COR-L47 (cell line): ENCODE data around the gene BCL2L11.
A peak's percentile ranks its signal among the peaks of the same experiment; 100 is the strongest.
"Not testable (repeated sequence)": the region's sequence is repeated elsewhere in the genome, so short reads cannot be mapped to it uniquely, and the experiment has no call there.

Experiments
- DNase-seq: peaks from one replicate; lab custom pipeline; 2025; lab: John Stamatoyannopoulos, UW

Gene BCL2L11, protein sequence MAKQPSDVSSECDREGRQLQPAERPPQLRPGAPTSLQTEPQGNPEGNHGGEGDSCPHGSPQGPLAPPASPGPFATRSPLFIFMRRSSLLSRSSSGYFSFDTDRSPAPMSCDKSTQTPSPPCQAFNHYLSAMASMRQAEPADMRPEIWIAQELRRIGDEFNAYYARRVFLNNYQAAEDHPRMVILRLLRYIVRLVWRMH

DNA sequence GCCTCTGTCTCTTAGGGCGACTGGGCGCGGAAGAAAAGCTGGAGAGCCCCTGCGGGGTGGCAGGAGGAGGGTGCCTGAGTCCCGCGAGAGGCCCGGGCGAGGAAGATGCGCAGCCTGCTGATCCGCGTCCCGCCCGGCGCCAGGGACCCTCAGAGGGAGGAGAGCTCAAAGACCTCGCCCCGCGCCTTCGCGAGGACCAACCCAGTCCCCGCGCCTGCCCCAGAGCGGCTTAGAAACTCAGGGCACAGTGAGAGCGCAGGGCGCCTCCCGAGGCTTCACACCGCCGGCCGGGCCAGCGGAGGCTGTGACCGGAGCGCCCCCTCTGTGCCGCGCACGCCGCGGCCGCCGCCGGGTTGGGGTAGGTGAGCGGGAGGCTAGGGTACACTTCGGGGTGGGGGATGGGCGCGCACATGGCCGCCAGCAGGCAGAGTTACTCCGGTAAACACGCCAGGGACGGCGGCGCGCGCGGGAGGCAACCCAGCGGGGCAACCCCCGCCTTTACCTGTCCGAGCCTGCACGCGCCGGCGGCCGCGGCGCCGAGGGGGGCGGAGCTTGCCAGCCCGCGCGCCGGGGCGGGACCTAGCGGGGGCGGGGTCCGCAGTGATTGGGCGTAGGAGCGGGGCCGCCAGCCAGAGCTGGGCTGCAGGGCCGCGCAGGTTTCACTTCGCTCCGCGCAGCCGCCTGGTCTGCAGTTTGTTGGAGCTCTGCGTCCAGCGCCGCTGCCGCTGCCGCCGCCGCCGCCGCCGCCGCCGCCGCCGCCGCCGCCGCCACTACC, at the start of gene BCL2L11:
Gene BCL2L11, plus strand, starts transcription at position 662 of the 775 bp plus-strand sequence. CDS start 2,832 bp downstream, outside the sequence.
- peak; percentile 94 for DNase-seq

DNA sequence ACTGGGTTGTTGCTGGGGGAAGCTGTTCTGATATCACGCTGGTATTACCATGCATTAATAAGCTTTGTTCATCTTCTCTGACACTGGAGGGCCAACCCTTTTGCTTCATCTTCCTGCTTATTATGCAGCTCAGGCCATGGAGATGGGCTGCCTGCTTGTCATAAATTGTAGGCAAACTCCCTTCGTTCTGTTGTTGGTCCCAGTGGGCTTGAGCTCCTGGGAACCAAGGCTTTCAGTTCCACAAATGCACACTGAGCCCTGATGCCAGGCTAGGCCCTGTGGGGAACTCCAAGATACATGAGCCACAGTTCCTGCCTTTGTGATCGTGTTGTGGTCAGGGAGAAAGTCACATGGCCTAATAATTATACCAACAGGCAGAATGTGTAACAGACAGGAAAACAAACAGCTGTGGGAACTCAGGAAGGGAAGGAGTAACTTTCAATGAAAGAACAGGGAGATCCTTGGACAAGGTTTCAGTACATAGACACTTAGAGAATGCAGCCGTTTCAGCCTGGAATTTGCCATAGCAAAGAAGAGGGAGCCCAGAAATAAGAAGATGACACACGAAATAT, 49.0 kb upstream of the BCL2L11 start:
- peak; percentile 43 for DNase-seq

DNA sequence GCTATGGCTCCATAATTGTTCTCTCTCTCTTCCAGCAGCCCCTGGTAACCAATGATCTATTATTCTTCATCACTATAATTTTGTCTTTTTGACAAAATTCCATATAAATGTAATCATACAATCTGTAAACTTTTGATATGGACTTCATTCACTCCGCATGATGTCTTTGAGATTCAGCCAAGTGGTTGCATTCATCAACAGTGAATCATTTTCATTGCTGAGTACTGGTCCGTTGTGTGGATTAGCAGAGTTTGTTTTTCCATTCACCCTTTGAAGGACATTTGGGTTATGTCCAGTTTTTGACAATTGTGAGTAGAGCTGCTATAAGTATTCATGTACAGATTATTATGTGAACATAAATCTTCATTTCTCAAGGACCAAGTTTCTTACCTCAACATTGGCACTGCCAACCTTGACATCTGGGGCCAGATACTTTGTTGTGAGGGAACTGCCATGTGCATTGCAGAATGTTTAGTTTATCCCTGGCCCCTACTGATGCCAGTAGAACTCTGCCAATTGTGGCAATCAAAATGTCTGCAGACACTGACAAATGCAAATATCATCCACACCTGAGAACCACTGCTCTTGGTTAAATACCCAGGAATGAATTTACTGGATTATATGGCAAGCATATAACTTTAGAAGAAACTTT, 48.4 kb upstream of the BCL2L11 start:
- no peak for DNase-seq

DNA sequence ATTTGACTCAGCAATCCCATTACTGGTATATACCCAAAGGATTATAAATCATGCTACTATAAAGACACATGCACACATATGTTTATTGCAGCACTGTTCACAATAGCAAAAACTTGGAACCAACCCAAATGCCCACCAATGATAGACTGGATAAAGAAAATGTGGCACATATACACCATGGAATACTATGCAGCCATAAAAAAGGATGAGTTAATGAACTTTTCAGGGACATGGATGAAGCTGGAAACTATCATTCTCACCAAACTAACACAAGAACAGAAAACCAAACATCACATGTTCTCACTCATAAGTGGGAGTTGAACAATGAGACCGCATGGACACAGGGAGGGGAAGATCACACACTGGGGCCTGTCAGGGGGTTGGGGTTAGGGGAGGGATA, 38.1 kb upstream of the BCL2L11 start:
- not testable (repeated sequence) for DNase-seq

DNA sequence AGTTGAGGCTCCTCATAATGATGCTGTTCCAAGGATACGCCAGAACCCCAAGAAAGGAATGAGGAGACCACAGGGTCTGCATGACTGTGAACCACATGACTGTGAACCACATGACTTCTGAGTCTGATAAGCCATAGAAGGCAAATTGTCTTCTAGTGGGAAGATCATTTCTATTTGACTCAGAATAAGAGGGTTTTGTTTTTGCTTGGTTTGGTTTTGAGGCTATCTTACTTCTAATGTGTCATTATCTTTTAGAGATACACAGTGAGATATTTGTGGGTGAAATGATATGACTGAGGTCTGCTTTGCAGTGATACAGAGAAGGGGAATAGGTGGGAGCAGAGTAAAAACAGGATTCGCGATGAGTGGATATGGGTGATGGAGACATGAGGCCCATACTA, 28.9 kb upstream of the BCL2L11 start:
- no peak for DNase-seq

DNA sequence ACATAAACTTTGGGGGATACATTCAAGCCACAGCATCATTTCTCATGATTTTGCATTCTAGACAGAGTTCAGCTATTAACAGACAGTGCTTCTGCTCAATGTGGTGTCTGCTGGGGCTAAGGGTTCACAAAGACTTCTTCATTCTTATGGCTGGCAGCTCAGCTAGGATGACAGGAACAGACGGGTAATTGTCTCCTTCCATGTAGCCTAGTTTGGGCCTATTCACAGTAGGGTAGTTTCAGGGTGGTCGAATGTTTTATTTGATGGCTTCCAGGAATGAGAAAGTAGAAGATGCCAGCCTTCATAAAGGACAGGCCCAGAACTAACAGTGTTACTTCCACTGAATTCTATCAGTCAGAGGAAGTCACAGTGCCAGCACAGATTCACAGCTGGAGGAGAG, 26.0 kb upstream of the BCL2L11 start:
- DNase-seq: no peak

DNA sequence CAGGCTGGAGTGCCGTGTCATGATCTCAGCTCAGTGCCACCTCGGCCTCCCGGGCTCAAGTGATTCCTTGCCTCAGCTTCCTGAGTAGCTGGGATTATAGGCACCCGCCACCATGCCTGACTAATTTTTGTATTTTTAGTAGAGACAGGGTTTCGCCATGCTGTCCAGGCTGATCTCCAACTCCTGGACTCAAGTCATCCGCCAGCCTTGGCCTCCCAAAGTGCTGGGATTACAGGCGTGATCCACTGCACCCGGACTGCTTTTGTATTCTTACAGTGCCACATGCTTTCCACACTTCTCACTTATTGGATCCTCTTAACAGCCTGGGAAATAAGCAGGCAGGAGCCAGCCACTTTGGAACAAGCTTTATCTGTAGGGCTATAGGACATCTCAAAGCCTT, 25.3 kb upstream of the BCL2L11 start:
- no peak for DNase-seq

DNA sequence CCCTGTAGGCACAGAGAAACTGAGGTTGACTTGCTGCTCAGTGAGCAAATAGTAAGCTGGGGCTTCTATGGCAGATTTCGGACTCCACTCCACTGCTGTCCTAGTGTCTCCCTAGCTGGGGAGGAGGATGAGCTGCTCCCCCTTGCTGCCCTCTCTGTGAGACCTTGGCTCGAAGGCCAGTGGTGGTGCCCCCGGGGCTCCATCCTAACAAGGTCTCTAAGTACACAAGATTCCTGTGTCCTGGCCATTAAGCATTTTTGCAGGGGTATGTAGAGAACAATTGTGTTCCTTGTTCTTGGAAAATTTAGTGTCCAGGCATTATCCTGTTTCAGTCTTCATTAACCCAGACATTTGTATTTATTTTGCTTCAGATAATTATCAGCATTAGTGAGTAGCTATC, 21.3 kb upstream of the BCL2L11 start:
- no peak for DNase-seq

DNA sequence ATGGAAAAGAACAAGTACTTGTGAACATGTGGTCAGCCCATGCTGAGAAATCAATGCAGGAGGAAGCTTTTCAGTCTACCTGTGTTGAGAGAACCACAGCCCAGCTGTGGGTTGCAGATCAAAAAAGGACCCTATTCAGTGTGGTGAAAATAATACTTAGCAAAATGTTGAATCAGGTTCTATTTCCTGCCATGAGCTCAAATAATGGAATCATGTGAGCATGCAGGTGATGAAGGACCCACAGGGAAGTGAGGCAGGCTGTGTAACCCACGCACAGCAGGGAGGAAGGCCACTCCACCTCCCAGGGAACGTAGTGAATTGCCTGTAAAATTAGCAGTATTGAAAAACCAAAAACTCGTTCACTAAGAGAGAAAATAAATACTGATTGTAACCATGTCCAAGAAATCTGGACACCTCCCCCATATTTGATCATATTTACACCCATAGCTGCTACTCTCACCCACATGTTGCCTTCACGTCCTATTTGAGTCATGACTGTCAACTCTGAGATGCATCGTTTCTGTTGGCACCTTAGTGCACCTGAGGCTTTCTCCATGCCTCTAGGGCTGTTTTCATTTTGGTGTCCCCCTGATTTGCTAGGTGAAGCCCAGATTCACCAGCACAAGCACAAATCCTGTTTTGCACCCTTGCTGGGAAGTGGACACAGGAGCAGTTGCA, 20.5 kb upstream of the BCL2L11 start:
- peak; percentile 4 for DNase-seq

DNA sequence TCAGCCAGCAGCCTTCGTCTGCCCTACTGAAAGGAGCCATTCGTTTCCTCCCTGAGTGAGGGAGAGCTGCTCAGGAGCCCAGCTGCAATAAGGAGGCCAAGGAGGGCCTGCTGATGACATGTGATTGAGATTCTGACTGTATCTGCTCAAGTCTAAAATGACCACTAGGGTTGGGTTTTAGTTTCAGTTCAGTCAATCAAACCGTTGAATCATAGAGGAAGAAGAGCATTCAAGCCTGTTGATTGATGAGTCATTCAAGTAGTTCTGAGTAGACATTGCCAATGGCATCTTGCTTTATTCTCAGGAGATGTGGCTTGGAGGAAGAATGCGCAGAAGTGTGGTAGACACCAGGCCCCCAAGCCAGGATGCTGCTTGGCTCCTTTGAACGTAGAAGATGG, 19.9 kb upstream of the BCL2L11 start:
- no peak for DNase-seq

DNA sequence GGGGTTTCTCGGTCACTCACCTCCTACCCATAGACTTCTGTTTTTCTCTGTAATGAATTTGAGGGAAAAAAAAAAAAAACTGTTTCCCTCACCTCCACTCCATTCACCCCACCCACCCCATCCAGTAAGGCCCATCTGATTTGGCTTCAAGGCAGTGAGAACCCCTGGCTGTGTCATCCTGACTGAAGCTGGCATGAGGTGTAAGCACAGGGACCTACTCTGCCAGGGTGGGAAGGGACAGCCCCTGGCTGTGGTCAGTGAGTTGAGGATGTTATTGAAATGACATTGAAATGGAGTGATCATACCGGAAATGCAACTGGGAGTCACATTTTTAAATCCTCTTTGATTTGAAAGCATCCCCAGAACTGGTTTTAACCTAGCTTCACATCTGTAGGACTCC, 19.1 kb upstream of the BCL2L11 start:
- DNase-seq: no peak

DNA sequence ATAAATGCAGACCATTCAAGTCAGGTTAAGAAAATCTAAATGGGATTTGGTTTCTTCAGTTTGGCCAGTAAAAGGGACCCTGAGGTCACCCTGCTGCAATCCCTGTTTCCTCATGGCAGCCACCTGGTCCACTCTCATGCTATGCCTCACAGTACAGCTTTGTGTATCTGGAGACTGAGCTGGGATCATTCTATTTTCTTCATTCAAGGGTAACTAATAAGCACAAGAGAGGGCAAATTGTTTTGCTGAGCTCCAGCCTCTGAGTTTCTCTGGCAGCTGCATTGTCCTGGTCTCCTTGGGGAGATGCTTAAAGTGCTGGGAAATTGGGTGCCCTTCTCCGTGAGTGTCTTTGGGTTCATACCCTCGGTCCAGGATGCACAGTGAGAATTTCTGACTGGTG, 18.5 kb upstream of the BCL2L11 start:
- no peak for DNase-seq

DNA sequence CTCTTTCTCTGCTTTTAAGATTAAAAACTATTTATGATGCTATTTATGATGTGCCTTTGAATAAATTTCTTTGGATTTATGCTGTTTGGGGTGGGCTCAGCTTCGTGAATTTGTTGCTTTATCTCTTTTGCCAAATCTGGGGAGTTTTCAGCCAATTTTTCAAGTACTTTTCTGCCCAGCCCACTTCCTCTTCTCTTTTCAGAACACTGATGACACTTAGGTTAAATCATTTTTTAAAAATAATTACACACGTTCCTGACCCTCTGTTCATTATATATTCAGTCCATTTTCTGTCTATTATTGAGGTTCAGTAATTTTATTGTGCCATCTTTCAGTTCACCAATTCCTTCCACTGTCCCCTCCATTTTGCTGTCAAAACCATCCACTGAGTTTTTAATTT, 14.8 kb upstream of the BCL2L11 start:
- DNase-seq: no peak

DNA sequence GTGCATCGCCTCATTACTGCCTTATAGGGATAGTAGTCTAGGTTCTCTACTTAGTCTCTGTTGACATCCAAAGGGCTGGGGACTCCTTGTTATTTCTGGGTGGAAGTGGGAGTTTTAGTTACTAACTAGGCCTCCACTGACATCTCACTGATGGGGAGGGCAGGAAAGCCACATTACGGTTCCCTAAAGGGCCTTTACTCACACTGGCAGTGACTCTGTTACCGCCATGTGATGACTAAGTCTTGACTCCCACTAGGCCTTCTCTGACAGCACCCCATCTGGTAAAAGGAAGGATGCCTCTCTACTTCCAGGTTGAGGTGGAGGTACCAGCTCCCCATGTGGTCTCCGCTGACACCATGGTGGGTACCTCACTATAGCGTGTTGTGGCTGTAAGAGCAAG, 14.0 kb upstream of the BCL2L11 start:
- no peak for DNase-seq

DNA sequence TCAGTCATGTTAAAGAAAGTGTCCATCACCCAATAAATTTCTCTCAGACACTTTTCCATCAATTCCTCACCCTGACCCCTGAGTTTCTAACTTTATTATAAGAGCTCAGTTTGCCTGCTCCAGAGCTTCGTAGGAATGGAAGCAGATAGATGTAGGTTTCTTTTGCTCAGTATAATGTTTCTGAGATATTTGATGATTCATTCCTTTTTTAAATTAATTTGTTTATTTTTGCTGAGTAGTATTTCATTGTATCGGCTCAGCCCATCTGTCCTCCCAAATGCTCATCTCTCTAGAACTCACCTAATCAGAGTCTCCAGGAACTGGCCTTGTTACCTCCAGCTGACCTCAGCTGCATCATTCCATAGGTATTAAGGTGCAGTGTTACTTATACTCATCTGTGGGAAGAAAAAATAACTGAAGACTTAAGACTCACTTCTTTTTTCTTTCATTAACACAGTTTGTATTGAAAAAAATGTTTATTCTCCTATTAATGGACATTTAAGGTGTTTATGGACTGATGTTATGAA, 11.9 kb upstream of the BCL2L11 start:
- DNase-seq: no peak

DNA sequence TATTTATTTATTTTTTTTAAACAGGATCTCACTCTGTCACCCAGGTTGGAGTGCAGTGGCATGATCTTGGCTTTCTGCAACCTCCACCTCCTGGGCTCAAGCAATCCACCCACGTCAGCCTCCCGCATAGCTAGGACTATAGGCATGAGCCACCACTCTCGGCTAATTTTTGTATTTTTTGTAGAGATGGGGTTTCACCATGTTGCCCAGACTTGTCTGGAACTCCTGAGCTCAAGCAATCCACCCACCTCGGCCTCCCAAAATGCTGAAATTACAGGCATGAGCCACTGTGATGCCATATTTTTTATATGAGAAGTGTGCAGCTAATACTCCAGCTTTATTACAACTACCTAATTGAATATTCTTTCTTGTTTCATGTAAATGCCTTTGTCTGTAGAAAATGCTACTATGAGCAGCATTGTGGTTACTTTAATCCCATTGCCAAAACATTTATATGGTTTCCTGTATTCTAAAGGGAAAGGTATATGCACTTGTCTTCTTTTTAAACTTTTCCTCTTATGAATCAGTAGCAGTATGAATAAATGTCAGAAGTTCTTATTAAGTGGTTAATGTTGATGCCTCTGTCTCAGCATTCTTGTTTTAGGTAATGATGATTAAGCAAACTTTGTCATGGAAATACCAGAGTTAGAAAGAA, 9.5 kb upstream of the BCL2L11 start:
- DNase-seq: no peak

DNA sequence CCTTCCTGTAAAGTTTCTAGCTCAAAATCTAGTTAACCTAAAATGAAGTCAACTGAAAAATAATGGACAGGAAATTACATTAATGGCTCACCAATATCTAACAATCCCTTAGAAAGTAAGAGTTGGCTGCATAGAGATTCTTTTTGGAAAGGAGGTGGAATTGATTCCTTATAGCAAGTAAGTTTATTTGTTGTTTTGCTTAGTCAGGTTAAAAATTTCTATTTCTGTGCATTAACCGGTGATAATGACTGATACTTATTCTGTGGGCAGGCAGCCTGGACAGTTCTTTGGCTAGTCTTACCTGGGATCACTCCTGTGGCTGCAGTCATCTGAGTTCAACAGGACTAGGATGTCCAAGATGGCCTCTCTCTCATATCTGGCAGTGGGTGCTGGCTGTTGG, 6.9 kb upstream of the BCL2L11 start:
- no peak for DNase-seq

DNA sequence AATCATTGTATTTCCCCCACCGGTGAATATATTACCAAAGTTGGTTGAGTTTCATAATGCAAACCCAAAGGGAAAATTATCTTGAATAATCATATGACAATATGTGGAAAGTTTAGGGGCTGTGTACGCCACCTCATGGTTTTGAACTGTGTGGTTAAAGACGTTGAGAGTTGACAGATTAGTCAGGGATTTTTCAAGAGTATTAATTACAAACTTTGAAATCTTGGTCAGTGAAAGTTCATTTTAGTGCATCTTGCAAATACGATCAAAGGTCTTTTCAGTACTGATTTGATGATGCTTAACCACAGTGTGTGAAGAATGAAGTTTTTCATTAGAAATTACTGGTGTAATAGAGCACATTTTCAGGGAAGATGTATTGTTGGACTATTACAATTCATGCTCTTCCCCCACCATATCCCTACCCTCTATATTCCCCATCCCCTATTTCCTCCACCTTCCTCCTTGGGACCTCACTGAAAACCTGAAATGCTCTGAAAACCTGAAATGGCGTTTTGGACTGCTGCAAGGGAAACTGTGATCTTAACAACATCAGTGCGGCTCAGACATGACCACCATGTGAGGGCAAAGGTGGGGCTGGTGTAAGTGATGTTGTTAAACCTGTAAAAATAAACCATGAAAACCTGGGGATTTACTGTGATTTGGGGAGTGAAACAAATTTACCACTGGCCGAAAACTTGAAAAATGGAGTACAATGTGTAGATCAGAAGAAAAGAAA, 4.5 kb upstream of the BCL2L11 start:
- no peak for DNase-seq

DNA sequence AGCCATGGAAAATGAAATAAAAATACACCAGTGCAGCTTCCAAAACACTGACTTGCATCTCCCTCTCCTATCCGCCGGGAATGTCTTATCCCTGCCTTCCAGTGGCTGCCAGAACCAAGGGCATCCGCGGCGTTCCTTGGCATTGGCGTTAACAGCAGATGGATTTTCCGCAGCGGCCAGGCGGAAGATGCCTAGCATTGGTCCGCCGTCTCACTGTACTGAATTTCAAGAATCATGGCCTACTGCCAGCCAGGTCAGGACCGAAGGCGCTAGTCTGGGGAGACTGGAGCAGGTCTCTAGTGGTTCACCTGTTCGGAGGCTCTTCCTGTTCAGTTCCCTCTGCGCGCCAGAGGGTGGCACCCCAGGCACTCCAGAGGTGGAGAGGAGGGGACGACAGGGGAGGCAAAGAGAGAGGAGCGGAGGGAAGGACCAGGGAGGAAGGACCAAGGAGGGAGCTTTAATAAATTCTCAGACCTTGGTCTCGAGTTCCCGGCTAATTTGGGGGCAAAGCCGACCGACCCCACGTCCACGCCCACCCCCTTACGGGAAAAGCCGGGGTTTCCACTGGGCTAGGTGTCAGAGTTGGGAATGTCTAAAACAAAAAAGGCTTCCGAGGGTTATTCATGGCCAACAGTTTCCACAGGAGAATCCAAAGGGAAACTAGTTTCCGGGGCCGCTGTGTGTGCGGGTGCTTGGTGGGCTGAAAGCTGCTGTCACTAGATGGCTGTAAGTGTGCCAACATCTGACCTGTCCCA, 3.7 kb upstream of the BCL2L11 start:
- peak; percentile 79 for DNase-seq
